HG03460 (cell line): ENCODE data around the gene RPH3AL.

Experiments used
- ATAC-seq: cut with Tn5 transposase; IDR thresholded peaks from one replicate; pipeline ENCODE4 v1.9.1; 2021; ENCODE audit not compliant: unreplicated experiment

RPH3AL gene

DNA sequence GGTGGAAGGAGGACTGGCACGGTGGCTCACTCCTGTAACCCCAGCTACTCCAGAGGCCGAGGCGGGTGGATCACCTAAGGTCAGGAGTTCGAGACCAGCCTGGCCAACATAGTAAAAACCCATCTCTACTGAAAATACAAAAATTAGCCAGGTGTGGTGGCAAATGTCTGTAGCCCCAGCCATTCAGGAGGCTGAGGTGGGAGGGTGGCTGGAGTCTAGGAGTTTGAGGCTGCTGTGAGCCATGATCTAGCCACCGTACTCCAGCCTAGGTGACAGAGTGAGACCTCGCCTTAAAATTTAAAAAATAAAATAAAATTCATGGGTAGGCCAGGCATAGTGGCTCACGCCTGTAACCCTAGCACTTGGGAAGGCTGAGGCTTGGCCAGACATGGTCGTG lies 1.2 kb upstream of the RPH3AL start:
- ATAC-seq, result no peak

DNA sequence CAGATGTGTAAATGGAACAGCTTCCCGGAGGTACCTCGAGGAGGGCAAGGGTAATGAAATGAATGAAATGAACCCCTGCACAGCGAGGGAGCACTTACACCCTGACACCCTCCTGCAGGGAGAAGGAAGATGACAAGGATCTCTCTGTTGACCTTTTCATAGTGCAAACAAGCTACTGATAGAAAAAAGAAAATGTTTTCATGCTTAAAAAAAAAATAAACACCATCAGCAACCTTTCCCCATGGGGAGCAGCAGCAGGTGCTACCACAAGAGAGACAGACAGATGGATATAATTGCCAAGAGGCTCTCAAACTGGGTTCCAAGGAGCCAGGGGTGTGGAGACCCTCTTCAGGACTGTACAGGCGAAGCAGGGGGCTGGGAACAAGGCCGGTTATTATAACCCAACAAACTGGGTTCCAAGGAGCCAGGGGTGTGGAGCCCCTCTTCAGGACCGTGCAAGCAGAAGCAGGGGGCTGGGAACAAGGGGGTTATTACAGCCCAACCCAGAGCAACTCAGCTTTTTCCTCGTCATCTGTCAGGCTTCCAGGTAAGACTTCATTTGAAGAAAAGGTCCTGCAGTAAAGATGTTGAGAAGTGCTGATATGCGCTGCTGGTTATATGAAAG lies 718 bp upstream of the RPH3AL start:
- ATAC-seq, result no peak

DNA sequence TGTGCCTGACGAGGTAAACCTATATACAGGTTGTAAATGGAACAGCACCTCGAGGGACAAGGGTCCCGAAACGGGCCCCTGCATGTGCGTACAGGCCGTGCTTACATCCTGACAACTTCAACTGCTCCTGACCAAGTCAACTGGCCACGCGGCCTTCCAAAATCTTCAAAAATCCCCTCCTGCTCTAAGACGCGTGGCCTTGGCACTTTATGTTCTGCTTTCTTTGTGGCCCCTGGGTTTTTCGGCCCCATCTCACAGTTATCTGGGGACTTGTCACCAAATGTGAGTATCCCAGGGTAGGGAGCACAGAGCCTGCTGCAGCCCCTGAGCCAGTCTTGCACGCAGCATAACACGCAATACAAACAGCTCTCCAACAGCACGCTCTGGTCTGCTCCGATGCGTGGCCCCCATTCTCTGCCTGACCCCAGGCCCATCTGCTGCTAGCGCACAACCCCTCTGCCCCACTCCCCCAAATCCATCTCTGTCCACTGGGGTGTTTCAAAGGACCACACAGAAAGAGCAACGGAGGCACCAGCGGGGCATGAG lies 659 bp downstream of the RPH3AL start:
- ATAC-seq, result no peak

DNA sequence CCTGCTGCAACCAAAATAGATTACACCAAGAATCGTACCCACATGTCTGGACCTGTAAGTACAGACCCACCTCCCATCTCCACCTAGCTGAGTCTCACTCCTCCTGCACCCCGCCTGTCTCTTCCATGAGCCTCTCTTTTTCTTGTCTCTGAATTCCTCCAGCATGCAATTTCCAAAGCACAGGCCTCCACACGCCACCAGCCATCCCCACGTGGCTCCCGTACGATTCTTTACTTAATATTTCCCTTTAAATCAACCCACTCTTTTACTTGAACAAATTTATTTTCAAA lies 1.2 kb downstream of the RPH3AL start:
- ATAC-seq, result no peak

DNA sequence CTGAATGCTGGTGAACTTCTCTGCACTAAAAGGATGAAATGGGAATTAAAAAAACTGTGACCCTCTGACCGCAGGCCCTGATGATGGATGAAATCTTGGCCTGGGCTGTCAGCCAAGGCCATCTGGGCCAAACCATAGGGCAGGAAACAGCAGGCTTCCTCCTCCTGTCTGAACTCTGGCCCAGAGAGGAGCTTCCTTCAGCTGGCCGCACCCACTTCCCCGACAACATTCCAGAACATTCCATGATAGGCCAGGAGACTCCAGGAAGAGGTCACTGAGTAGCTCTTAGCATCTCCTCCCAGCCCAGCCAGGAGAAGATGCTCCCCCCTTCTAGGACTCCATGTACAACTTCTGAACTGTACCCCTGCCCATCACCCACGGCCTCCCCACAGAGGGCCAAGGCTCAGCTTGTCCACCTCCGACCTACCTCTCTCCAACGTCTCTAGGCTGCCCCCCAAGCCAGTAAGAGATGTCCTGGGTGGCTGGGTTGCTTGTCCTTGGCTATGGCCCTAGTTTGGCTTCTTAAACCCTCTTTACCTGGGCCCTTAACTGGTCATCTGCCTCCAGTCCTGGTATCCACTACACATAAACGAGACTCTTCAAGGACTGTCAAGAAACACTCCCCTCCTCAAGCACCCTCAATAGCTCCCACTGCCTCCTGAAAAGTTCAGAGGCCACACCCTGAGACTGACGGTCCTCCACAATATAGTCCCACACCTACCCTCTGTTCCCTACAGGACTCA lies 1.7 kb downstream of the RPH3AL start:
- ATAC-seq, result no peak

DNA sequence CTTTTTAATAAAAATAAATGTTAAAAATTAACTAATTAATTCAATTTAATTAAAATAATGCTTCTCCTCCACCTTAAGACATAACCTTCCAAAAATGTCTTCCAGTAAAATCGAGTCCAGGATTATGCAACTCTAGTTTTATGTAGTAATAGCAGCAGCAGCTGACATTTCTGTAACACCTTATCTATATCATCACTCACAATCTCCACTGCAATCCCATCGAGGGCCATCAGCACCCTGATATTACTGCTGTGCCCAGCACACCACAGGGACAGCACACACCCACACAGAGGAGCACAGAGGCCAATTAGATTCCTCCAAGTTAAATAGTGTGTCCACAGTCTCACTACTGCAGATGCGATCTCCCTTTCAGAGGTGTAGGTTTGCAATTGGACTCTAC lies 2.9 kb downstream of the RPH3AL start:
- ATAC-seq, result no peak

DNA sequence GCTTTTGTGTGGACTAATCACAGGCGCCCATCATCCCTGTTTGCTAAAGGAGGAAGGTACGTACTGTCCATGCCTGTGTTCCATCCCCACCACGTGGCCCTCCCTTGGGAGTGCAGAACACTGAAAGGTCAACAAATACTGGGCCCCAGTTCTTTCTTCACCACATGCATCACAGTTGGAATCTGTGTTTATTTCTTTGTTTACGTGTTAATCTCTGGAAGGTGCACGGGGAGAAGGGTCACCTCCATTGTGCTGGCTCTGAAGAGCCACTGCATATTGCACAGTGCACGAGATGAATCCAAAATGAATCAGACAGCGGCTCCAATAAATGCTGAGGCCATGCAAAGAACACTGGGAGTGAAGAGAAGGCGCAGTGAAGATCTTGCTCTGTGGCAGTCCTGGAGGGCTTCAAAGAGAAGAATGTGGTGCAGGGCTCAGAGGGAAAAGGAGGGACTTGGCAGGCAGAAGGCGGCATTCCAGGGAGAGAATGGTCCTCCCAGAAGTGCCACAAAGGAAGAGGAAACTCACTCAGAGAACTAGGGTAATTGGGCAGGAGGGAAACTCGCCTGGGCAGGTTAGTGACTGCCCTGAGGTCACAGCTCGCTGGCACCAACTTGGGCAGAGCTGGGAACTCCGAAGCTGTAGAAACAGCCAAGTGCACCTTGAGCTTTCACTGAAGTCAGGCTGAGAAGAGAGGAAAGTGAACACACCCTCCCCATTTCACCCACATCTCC lies 3.7 kb downstream of the RPH3AL start:
- ATAC-seq, result no peak

DNA sequence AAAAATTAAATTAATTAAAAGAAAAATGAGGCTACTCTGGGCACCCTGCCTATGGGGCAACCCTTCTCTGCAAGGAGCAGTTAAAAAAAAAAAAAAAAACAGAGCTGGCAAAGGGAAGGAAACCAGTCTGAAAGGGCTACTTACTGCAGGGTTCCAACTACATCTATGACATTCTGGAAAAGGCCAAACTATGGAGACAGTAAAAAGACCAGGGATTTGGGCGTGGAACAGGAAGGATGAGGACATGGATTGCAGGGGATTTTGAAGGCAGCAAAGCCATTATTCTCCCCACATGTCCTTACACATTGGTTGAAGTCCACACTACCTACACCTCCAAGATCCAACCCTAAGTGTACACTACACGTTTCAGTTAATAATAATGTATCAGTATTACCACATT lies 4.6 kb downstream of the RPH3AL start:
- no peak for ATAC-seq

DNA sequence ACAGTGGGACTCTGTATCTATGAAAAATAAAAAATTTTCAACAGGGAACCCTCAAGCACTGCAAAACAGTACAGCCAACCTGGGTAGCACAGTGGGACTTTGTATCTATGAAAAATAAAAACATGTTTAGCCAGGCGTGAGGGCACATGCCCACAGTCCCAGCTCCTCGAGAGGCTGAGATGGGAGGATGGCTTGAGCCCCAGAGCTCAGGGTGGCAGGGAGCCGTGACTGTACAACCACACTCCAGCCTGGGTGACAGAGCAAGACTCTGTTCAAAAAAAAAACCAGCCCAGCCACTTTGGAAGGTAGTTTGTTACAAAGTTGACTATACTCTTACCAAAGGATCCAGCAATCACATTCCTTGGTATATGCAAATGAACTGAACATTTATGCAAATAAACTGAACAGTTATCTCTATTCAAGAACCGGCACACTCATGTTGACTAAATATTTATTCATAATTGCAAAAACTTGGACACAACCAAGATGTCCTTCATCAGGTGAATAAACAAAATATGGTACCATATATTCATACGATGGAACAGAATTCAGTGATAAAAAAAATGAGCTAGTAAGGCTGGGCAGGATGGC lies 5.2 kb downstream of the RPH3AL start:
- no peak for ATAC-seq

DNA sequence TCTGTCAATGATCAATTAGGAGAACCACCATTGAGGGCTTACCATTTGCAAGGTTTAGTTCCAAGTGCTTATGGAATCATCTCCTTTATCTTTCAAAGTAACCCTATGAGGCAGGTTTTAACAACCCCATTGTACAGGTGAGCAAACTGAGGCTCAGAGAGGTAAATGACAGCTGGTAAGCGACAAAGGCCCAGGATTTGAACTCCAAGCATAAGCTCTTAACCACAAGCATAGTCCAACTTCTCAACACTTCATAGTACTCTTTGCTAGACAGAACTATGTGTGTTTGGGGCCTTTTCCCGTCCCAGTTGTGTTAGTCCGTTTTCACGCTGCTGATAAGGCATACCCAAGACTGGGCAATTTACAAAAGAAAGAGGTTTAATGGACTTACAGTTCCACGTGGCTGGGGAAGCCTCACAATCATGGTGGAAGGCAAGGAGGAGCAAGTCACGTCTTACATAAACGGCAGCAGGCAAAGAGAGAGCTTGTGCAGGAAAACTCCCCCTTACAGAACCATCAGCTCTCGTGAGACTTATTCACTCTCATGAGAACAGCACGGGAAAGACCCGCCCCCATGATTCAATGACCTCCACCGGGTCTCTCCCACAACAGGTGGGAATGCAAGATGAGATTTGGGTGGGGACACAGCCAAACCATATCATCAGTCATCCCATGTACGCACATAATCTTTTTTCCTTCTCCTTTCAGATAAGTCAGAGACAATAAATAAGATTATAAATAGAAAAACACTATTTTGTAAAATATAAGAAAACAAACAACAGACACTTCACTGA lies 6.4 kb downstream of the RPH3AL start:
- no peak for ATAC-seq

DNA sequence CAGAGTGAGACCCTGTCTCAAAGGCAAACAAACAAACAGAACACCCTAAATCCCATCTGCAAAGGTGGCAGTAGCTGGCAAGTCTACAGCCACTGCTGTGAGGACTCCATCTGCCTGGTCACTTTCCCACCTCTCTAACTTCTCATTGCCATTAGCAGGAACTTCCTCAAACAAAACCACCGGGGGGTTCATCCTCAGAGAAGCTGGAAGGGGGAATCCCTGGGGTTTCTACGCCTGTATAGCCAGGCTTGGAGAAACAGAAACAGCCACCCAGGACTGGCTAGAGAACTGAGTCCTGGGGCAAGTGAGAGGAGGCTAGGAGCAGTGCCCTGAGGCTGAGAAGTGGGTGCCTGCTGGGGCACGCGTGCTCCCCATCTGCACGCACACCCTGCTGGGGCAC lies 7.3 kb downstream of the RPH3AL start:
- no peak for ATAC-seq

DNA sequence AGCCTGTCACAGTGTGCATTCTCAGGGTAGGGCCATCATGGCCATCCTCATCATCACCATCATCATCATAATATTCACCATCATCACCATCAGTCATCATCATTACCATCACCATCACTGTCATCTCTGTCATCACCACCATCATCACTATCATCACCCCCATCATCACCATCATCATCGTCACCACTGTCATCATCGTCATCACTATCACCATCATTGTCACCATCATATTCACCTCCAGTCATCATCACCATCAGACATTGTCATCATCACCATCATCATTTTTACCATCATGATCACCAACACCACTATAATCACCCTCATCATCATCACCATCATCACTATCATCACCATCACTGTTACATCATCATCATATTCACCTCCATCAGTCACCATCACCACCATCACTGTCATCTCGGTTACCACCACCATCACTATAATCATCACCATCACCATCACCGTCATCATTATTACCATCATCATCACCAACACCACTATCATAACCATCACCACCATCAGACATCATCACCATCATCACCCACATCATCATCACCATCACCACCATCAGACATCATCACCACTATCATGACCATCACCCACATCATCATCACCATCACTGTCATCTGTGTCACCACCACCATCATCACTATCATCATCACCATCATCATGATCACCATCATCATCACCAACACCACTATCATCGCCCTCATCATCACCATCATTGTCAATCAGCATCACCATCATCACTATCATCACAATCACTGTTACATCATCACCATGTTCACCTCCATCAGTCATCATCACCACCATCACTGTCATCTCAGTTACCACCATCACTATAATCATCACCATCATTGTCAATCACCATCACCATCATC lies 8.5 kb downstream of the RPH3AL start:
- ATAC-seq, result no peak

DNA sequence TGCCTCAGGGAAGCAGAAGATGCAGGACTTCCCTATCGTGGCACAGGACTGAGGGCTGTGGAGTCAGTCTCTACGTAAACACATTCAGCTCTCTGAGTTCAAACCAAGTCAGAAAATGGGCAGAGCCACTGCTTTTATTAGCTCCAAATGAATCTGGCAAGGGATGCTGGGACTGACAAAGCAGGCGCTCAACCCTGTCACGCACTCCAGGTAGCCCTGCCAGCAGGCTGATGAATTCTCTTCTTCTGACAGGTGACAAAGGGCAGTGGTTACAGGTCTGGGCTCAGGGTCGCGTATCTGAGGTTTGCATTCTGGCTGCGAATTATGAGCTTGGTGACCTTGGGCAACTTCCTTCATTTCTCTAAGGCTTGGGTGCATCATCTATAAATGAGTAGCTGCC lies 9.4 kb downstream of the RPH3AL start:
- no peak for ATAC-seq

DNA sequence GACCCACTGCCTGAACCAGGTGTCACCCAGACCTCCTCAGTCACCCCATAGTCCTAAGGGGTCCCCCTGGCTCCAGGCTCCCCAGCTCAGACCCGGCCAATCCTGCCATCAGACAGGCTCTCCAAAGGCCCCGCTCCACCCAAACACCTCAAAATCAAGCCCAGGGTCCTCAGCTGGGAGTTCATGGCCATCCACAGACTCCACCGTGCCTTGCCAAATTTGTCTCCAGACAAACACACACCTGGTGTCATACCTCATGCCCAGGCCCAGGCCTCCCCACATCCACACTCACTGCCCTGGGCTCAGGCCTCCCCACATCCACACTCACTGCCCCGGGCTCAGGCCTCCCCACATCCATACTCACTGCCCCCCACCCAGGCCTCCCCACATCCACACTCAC lies 12.5 kb downstream of the RPH3AL start:
- no peak for ATAC-seq

DNA sequence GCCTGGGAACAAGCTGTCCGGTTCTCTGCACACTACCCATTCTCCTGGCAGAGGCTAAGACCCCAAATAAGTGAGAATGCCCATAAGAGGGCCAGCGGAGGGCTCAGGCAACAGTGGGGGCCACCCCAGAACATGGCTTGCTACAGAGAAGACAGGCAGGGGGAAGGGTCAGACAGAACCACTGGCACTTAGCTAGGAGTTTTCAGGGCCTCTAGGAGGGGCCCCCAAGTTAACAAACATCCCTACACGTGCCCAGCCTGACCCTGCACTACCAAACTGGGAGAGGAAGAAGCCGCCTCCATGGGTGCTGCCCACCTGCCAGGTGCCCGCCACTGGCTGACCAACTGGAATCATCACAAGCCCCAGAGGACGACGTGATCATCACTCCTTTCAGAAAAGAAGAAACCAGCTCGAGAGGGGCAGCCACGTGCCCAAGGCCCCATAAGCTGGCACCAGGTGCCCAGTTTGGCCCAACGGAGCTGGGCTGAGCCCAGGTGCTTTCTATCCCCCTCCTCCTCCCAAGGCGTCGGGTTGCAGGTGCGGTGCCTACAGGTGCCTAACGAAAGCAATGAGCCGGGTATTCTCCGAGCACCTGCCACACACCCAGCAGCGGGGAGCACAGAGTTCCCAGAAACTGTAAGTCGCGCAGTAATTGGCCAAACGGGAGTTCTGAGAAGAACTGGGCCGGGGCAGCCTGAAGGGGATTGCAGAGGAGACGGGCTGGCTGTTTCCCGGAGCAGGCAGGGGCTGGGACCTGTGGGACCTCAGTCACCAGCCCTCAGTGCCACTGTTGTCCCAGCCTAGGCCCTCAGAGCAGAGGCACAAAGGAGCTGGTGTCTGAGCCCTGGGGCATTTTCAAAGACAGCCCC lies 13.2 kb downstream of the RPH3AL start:
- no peak for ATAC-seq

DNA sequence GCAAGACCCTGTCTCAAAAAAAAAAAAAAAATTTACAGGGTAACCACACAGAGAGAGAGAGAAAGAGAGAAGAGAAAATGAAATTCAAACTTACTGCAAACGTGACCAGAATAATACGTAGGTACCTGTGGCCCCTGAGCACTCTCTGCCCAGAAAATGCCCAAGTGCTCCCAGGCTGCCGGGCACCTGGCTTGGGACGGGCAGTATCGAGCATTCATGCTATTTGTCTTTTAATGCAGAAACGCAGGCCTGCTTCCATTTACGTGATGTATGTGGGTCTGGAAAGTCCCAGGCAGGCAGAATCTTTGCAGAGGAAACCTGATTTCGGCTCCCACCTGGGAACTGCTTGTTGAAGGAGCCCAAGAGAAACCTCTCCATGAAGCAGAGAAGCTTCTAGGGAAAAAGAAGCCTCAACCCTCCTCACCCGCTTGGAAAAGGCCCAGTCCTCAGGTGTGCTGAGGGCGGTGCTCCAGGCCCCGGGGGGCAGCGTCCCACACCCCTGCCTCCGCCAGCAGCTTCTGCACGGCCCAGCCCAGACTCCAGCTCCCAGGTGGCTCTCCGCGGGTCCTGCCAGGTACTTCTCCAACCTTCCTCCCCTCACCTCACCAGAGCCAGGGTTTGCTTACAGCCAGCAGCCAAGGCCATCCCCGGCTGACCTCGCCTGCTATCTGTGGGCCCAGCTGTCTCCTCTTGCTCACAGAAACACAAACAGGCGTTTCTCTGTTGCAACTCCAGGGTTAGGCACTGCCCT lies 14.0 kb downstream of the RPH3AL start:
- ATAC-seq, result no peak

DNA sequence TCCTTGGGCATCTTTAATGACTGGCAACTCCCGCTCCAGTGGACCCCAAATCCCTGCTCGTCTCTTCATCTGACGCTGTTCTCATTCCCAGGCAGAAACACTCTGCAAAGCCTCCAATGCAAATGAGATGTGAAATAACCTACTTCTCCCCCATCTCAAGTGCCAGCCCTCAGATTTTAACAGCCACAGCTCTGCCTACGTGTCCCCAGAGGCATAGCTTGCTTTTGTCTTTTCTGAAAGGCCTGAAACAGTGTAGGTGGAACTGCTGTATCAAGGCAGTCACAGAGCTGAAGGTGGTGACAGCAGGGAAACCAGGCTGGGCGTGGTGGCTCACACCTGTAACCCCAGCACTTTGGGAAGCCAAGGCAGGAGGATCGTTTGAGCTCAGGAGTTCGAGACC lies 14.7 kb downstream of the RPH3AL start:
- no peak for ATAC-seq

DNA sequence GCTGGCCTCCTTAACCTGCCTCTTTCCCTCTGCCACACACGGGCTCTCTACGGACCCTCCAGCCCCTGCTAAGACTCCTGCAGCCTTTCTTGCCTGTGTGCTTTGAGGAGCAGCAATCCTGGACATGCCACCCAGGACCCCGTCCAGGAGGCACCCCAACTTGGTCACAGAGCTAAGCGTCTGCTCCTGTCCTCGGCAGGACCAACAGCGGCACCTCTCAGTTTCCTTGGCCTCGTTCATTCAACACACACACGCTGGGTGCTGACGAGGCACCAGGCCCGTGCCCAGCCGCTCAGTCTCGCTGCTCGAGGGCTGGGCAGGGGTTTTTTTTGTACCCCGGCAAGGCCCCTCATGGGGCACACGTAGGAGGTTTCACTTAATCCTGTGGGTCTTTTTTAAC lies 15.2 kb downstream of the RPH3AL start:
- no peak for ATAC-seq
